Heart right ventricle (tissue), 16 donors: Measurements from ENCODE around the gene MGAT5. TPM values are rescaled to one million over a fixed set of nuclear protein-coding genes. Genes with fewer than 3 reads are reported as not detected.
A peak's percentile ranks its signal among the peaks of the same experiment; 100 is the strongest.

Experiments used
- ATAC-seq, 8 donors: fragments of 200-7000 bp; cut with Tn5 transposase; one replicate each; pipeline ENCODE4 v1.9.1; 2020; ENCODE audit warnings: mild to moderate bottlenecking in 8 of 8, moderate library complexity in 8 of 8, moderate number of reproducible peaks in 1 of 8
- DNase-seq, 2 donors: peaks; one replicate each; pipeline ENCODE4 v3.0.0-alpha.2; 2020
- H3K27ac ChIP-seq, 10 donors: fragments of 200-600 bp; sonication (generic) in 2 of 10; one replicate each; pipeline versions ENCODE4 v1.5.0 to v1.8.0; 2020 to 2022; ENCODE audit warnings: mild to moderate bottlenecking in 3 of 10
- H3K27me3 ChIP-seq, 7 donors: fragments of 200-600 bp; one replicate each; pipeline ENCODE4 v1.8.0; 2021 to 2022; ENCODE audit warnings: mild to moderate bottlenecking in 2 of 7
- H3K36me3 ChIP-seq, 9 donors: fragments of 200-600 bp; sonication (generic) in 1 of 9; one replicate each; pipeline versions ENCODE4 v1.5.0 to v1.8.0; 2020 to 2022; ENCODE audit warnings: mild to moderate bottlenecking in 2 of 9
- H3K4me1 ChIP-seq, 9 donors: fragments of 200-600 bp; sonication (generic) in 1 of 9; one replicate each; pipeline versions ENCODE4 v1.5.0 to v1.8.0; 2020 to 2022; ENCODE audit warnings: mild to moderate bottlenecking in 4 of 9
- H3K4me3 ChIP-seq, 10 donors: fragments of 200-600 bp; sonication (generic) in 2 of 10; one replicate each; pipeline versions ENCODE4 v1.5.0 to v1.8.0; 2020 to 2022; ENCODE audit warnings: mild to moderate bottlenecking in 7 of 10, moderate library complexity in 2 of 10
- H3K9me3 ChIP-seq, 11 donors: fragments of 200-600 bp in 10 of 11; sonication (generic) in 2 of 11; one replicate each; pipeline versions ENCODE4 v1.5.0 to v1.8.0; 2013 to 2022; ENCODE audit warnings: mild to moderate bottlenecking in 2 of 11, control low read depth in 1 of 11, moderate library complexity in 1 of 11
- CTCF ChIP-seq, 9 donors: fragments of 200-600 bp; sonication (generic) in 2 of 9; IDR thresholded peaks; one replicate each; pipeline versions ENCODE4 v1.5.0 to v1.8.0; 2021 to 2022; ENCODE audit warnings: antibody characterized with exemption in 9 of 9, mild to moderate bottlenecking in 5 of 9, moderate library complexity in 1 of 9
- WGBS, 2 donors: extraction: QIAGEN DNeasy Blood & Tissue Kit; methylation state at CpG; one replicate each; pipeline ENCODE4 v1.1.7; 2013; ENCODE audit warnings: inconsistent platforms in 1 of 2; 5-methylcytosine and 5-hydroxymethylcytosine counted together
- intact Hi-C, 10 donors: fragments of 100-400 bp; cut with DNase I; formaldehyde crosslinking; loops; one replicate each; pipeline versions ENCODE4 v1.11.1 to v1.14.2; 2022
- polyA plus RNA-seq, 2 donors: library from polyadenylated mRNA; stranded (reverse); fragments of 200-250 nt; gene quantifications; one replicate each; pipeline ENCODE4 v1.2.3, GENCODE V29; 2013
- total RNA-seq, 10 donors: library from RNA; stranded (reverse); fragmentation: NEBNext Ultra II Directional in 3 of 10; extraction: Animal tissue kit (Norgen Biotek cat#: 25700) in 3 of 10; gene quantifications; one replicate each; pipeline versions ENCODE4 v1.2.1 to v1.2.4, GENCODE V29; 2021 to 2023
- donor health status: Arrhythmogenic right ventricular cardiomyopathy.
- donor health status: ischemic (EF 13 %, LVEDD 7.1; RV severe dilation, severe dysfunction).
- donor health status: healthy with polysubstance abuse.
- donor health status: DM: no; HTN: yes; CAD: no.
- donor health status: DM: no; HTN: no; CAD: no.
- donor health status: ischemic (EF 25% LVEDD 6.9; RV normal size, moderate dysfunction).
- donor health status: ischemic (EF 25% LVEDD 5.7; RV mildly dilated, moderate dysfunction).
- donor health status: healthy.
- donor health status: DM: yes; HTN: yes; CAD: no.
- donor health status: Ischemic cardiomyopathy.
- donor health status: ischemic (EF 35%, LVEDD 5.7; RV mildly dilated, moderate dysfunction).
- donor health status: nonischemic (EF 11% LVEDD 7.7; RV severe dilation, severe dysfunction).
- donor health status: DM: yes; HTN: yes; CAD: no.
- donor health status: PGD.
- donor health status: ischemic (EF 29% LVEDD 5.4; RV normal size, mild dysfunction).
- donor health status: nonischemic (EF 23%, LVEDD 6.1; RV moderate dilation, normal function).

The MGAT5 gene
- total and polyA plus RNA-seq, 12 donors: 6.4 to 111 (median 92.2) TPM

DNA sequence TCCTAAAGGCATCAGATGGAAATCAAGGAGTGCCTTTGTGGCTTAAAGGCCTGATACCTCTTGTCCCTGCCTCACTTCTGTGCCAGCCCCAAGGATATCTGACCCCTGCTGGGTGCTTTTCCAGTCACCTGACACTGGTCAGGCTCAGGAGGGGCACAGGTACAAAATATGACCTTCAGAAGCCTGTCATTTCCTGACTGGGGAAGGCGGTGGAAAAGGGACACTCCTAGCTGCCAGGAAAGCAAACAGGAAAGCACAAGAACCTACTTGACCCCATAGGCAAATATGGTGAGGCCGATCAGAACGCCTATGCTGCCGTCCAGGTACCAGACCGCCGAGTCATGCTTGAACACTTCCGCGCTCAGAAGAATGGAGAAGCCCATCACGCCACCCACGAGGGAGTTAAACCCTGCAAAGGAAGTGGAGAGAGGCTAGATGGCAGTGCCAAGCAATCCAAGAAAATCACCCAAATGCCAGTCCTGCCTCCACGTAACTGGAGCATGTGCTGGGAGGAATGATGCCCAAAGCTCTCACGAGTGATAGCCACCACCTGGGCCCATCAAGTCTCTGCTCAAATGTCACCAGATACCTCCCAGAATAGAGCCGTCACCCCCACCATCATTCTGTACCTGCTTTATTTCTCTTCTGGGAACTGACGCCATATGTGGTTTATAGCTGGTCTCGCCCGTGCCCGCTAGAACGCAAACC lies 204.0 kb downstream of the MGAT5 start:
- H3K4me3 ChIP-seq: no peak overlapping the region
- DNase-seq (no peak), ATAC-seq (no peak)
- no peaks in the 10 kb centered on the region for H3K27me3 ChIP-seq
- TF ChIP-seq CTCF (IDR thresholded peaks at IDR 0.05): no peak
- peaks cover 0 to 9% (median 3%) of the 10 kb centered on the region in 9 donors for H3K4me1 ChIP-seq
- peaks cover 0 to 14% (median 0%) of the 10 kb centered on the region in 9 donors for H3K36me3 ChIP-seq
- no peak overlapping the region for H3K27ac ChIP-seq
- WGBS, 2 donors: 86 to 89% methylated on average over 18 of the region's 18 CpGs
- H3K9me3 ChIP-seq: no peaks in the 10 kb centered on the region
- intact Hi-C loops: loop anchor here in 3 of 10 donors (10.0 kb wide), 1 partner anchor 573 kb away; no protein-coding TSS in a partner anchor

GRCh38 chr2:134458473-134458853 lies 204.6 kb downstream of the MGAT5 start:
- no peak for TF ChIP-seq CTCF (IDR thresholded peaks at IDR 0.05)
- intact Hi-C loops: loop anchor here in 3 of 10 donors (10.0 kb wide), 1 partner anchor 574 kb away; no protein-coding TSS in a partner anchor
- peaks cover 0 to 13% (median 0%) of the 10 kb centered on the region in 9 donors for H3K36me3 ChIP-seq
- no peak overlapping the region for H3K4me3 ChIP-seq
- no peaks in the 10 kb centered on the region for H3K9me3 ChIP-seq
- H3K27me3 ChIP-seq: no peaks in the 10 kb centered on the region
- DNase-seq: no peak
- no peak for ATAC-seq
- H3K27ac ChIP-seq: no peak overlapping the region
- peaks cover 0 to 9% (median 3%) of the 10 kb centered on the region in 9 donors for H3K4me1 ChIP-seq
- 93% methylated on average over 6 of the region's 6 CpGs for WGBS, 2 donors

DNA sequence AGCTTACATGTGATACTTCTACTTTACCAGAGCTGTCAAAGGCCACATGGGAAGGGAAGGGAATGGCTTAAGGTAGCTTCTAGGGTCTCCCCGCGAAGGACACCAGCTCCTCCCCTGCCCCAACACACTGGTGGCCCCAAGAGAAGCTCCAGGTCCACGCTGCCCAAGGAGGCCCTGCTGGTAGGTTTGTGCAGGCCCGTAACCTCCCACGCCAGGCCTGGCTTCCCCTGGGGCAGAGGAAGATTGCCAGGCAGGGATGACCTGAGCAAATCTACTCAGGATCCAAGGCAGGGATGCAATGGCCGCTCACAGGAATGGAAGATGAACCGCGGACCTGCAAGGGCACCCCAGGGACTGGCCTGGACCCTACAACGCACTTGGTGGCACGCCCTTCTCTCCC lies 205.1 kb downstream of the MGAT5 start:
- TF ChIP-seq CTCF (IDR thresholded peaks at IDR 0.05): no peak
- DNase-seq (no peak), ATAC-seq (no peak)
- no peak overlapping the region for H3K27ac ChIP-seq
- H3K4me1 ChIP-seq: peaks cover 0 to 9% (median 1%) of the 10 kb centered on the region in 9 donors
- peaks cover 0 to 13% (median 0%) of the 10 kb centered on the region in 9 donors for H3K36me3 ChIP-seq
- WGBS, 2 donors: 95 to 97% methylated on average over 10 of the region's 10 CpGs
- no peaks in the 10 kb centered on the region for H3K27me3 ChIP-seq
- no peaks in the 10 kb centered on the region for H3K9me3 ChIP-seq
- intact Hi-C loops: loop anchor here in 3 of 10 donors (10.0 kb wide), 1 partner anchor 574 kb away; no protein-coding TSS in a partner anchor
- no peak overlapping the region for H3K4me3 ChIP-seq

DNA sequence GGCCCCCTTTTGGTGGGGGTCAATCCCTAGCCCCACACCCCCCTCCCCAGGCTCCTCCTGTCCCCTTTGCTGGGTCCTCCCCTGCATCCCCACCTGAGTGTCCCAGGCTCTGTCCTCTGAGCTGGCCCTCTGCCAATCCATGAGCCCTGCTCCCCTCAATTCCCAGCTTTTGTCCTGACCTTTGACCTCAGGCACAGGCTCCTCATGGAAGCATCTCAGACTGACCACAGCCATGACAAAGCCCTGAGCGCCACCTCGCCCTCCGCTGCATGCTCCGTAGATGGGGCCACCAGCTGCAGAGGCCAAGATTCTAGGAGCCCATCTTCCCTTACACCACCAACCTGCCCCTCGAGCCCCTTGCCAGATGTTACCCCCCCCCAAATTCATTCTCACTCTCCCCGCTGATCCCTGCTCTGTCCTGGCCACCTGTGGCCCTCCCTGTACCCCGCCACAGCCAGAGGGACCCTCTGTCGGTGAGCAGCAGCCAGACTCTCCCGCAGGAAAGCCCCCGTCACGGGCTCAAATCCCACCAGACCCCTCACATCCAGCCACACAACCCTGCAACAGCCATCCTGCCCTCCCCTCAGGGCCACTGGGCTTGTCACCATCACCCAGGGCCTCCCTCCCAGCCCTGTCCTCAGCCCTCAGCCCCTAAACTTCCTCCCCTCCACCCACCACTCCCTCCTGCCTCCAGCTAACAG lies 206.0 kb downstream of the MGAT5 start:
- TF ChIP-seq CTCF (IDR thresholded peaks at IDR 0.05): no peak
- DNase-seq (no peak), ATAC-seq (peak in 1 of 8 donors; percentile 10)
- intact Hi-C loops: loop anchor here (2.0 to 10.0 kb wide), 3 partner anchors 437 to 575 kb away; no protein-coding TSS in a partner anchor
- Histone ChIP-seq H3K36me3 (peaks cover 0 to 13% (median 0%) of the 10 kb centered on the region in 9 donors), H3K27ac (no peak overlapping the region), H3K9me3 (no peaks in the 10 kb centered on the region), H3K27me3 (no peaks in the 10 kb centered on the region), H3K4me1 (peaks cover 0 to 9% (median 0%) of the 10 kb centered on the region in 9 donors), H3K4me3 (no peak overlapping the region)
- 92 to 93% methylated on average over 11 of the region's 11 CpGs for WGBS, 2 donors
